ENCODE data around the gene SYF2.
"Not testable (repeated sequence)": the region's sequence is repeated elsewhere in the genome, so short reads cannot be mapped to it uniquely, and the experiment has no call there.

The SYF2 gene

GRCh38 chr1:25193229-25193628 lies 39.1 kb downstream of the SYF2 start:
- no peak for DNase-seq (ENCODE audit: low read depth)
- TF ChIP-seq, protein P1, sequence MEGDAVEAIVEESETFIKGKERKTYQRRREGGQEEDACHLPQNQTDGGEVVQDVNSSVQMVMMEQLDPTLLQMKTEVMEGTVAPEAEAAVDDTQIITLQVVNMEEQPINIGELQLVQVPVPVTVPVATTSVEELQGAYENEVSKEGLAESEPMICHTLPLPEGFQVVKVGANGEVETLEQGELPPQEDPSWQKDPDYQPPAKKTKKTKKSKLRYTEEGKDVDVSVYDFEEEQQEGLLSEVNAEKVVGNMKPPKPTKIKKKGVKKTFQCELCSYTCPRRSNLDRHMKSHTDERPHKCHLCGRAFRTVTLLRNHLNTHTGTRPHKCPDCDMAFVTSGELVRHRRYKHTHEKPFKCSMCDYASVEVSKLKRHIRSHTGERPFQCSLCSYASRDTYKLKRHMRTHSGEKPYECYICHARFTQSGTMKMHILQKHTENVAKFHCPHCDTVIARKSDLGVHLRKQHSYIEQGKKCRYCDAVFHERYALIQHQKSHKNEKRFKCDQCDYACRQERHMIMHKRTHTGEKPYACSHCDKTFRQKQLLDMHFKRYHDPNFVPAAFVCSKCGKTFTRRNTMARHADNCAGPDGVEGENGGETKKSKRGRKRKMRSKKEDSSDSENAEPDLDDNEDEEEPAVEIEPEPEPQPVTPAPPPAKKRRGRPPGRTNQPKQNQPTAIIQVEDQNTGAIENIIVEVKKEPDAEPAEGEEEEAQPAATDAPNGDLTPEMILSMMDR (IDR thresholded peaks at IDR 0.05; ENCODE audit: insufficient read depth, low read depth, low read length, missing control alignments): no peak
- no peak overlapping the region for H3K4me3 ChIP-seq (ENCODE audit: low read length)

DNA sequence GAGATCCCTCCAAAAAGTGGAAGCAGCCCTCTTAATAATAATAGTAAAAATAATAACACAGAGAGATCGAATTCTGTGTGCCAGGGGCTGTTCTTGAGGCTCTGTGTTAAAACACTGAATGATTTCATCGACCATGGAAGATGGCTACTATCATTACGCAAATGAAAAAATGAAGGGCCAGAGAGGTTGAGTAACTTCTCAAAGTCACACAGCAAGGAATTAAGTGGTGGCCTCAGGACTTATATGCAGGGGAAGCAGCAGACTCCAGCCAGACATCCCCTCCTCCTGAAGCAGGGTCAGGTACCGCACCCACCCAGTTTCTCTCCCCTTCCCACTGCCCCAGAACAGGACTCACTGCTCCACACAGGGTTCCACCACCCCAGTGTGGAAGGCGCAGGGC lies 40.1 kb downstream of the SYF2 start:
- no peak overlapping the region for H3K4me3 ChIP-seq (ENCODE audit: low read length)
- TF ChIP-seq, protein P1 (IDR thresholded peaks at IDR 0.05; ENCODE audit: insufficient read depth, low read depth, low read length, missing control alignments): no peak
- DNase-seq (ENCODE audit: low read depth): no peak

GRCh38 chr1:25190260-25190659 lies 42.0 kb downstream of the SYF2 start:
- no peak for DNase-seq (ENCODE audit: low read depth)

GRCh38 chr1:25187904-25188303 lies 44.4 kb downstream of the SYF2 start:
- not testable (repeated sequence) for DNase-seq (ENCODE audit: low read depth); H3K4me3 ChIP-seq (ENCODE audit: low read length)

More at GRCh38 chr1:25190260-25190659, 42.0 kb downstream of the SYF2 start:
- H3K4me3 ChIP-seq (ENCODE audit: low read length): no peak overlapping the region
- TF ChIP-seq, protein P1 (IDR thresholded peaks at IDR 0.05; ENCODE audit: insufficient read depth, low read depth, low read length, missing control alignments): no peak

GRCh38 chr1:25187077-25187476 lies 45.2 kb downstream of the SYF2 start:
- TF ChIP-seq, protein P1 (IDR thresholded peaks at IDR 0.05; ENCODE audit: insufficient read depth, low read depth, low read length, missing control alignments): no peak
- no peak for DNase-seq (ENCODE audit: low read depth)
- H3K4me3 ChIP-seq (ENCODE audit: low read length): no peak overlapping the region

- TF ChIP-seq, protein P1 (IDR thresholded peaks at IDR 0.05; ENCODE audit: insufficient read depth, low read depth, low read length, missing control alignments): no peak
- DNase-seq (ENCODE audit: low read depth): no peak
- no peak overlapping the region for H3K4me3 ChIP-seq (ENCODE audit: low read length)
Observed at GRCh38 chr1:25186161-25187007, 45.9 kb downstream of the SYF2 start.

GRCh38 chr1:25185409-25186160 lies 46.7 kb downstream of the SYF2 start:
- no peak overlapping the region for H3K4me3 ChIP-seq (ENCODE audit: low read length)
- TF ChIP-seq, protein P1 (IDR thresholded peaks at IDR 0.05; ENCODE audit: insufficient read depth, low read depth, low read length, missing control alignments): no peak
- DNase-seq (ENCODE audit: low read depth): no peak
